ENCODE data around the gene SEPTIN10. TPM values are rescaled to one million over a fixed set of nuclear protein-coding genes. Genes with fewer than 3 reads are reported as not detected.

The SEPTIN10 gene
- total and polyA plus RNA-seq, 2 of the 8 experiments (the other 6 are each of a cell fraction or from before 2014, with no cell fraction given), result 23.7 to 101 TPM

DNA sequence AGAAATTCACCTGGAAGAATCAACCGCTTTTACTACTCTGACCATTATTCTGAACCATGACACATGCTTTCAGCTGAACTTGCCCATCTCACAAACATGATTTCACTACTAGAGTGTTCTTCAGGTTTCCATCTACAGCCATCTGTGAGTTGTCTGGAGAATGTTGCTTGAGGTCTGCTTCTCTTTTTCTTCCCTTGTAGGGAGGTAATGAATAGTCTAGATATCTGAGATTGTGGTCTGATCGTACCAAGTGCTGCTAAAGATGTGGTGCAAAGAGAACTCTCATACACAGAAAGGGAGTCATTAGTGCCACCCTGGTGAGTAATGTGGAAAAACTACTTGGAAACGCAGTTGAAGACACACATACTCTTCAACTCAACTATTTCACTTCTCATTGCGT, 10.6 kb upstream of the SEPTIN10 start:
- Histone ChIP-seq H4K20me1 (replicated peaks in 1 of 2; ENCODE audit: control insufficient read depth in 1 of 2, insufficient read depth in 2 of 2, low read length in 2 of 2) (no peaks in the 10 kb centered on the region), H3K56ac (replicated peaks; ENCODE audit: insufficient read length, low read depth, low read length) (no peak overlapping the region), H3K18ac (ENCODE audit: extremely low read depth, low read length) (no peak overlapping the region), H2BK15ac (ENCODE audit: low read length) (no peak overlapping the region), H3K23me2 (ENCODE audit: low read depth, low read length) (no peaks in the 10 kb centered on the region), H2BK12ac (ENCODE audit: low read depth, low read length) (no peak overlapping the region), H3K9me3 (ENCODE audit: insufficient read depth in 2 of 2, low read depth in 1 of 2, low read length in 1 of 2) (no peaks in the 10 kb centered on the region), H3K79me2 (ENCODE audit: control insufficient read depth in 1 of 2, insufficient read depth in 2 of 2, low read length in 2 of 2) (no peaks in the 10 kb centered on the region), H3K9ac (replicated peaks in 1 of 4; ENCODE audit: extremely low read depth in 1 of 4, low read depth in 3 of 4, low read length in 3 of 4) (no peak overlapping the region), H4K5ac (ENCODE audit: insufficient read length, low read depth, low read length) (no peak overlapping the region), H3K27ac (ENCODE audit: low read depth, low read length) (no peak overlapping the region), H2BK5ac (ENCODE audit: low read depth, low read length) (no peak overlapping the region), H2BK20ac (ENCODE audit: low read length) (no peak overlapping the region), H4K91ac (replicated peaks; ENCODE audit: insufficient read length, low read length) (no peak overlapping the region), H3K27me3 (replicated peaks in 1 of 4; ENCODE audit: control insufficient read depth in 3 of 4, extremely low read depth in 1 of 4, insufficient read depth in 3 of 4, low read length in 3 of 4) (no peaks in the 10 kb centered on the region), H4K8ac (ENCODE audit: extremely low read depth, insufficient read depth, low read length) (no peak overlapping the region), H2BK120ac (replicated peaks; ENCODE audit: low read depth, low read length) (no peak overlapping the region), H3K4me3 (ENCODE audit: extremely low read depth in 1 of 4, insufficient read depth in 2 of 4, low read depth in 3 of 4, low read length in 4 of 4) (no peak overlapping the region), H3K4me1 (replicated peaks in 1 of 4; ENCODE audit: control insufficient read depth in 3 of 4, insufficient read depth in 4 of 4, low read length in 3 of 4) (no peaks in the 10 kb centered on the region), H3K4me2 (ENCODE audit: insufficient read depth in 1 of 2, low read depth in 2 of 2, low read length in 2 of 2) (no peak overlapping the region), H3K79me1 (ENCODE audit: low read depth, low read length) (no peaks in the 10 kb centered on the region), H3K4ac (replicated peaks; ENCODE audit: insufficient read length, low read depth, low read length) (no peak overlapping the region), H2AK5ac (ENCODE audit: low read depth, low read length) (no peak overlapping the region), H2AFZ (ENCODE audit: low read length) (no peak overlapping the region), H3K36me3 (ENCODE audit: control insufficient read depth in 2 of 4, insufficient read depth in 4 of 4, low read length in 3 of 4) (no peaks in the 10 kb centered on the region), H3K14ac (ENCODE audit: insufficient read length) (no peak overlapping the region), H3K23ac (ENCODE audit: insufficient read length) (no peak overlapping the region)
- DNase-seq (ENCODE audit: low read depth in 1 of 2, low spot score in 2 of 2) (no peak), FAIRE-seq (no peak)
- no peak for TF ChIP-seq BACH1 (IDR thresholded peaks at IDR 0.05; ENCODE audit: low read length)
- TF ChIP-seq BCL11A (IDR thresholded peaks at IDR 0.05; ENCODE audit: low read depth in 2 of 2, low read length in 2 of 2), result no peak
- TF ChIP-seq NRF1 (IDR thresholded peaks at IDR 0.05; ENCODE audit: low read depth, low read length), result no peak
- no peak for TF ChIP-seq CREB1 (IDR thresholded peaks at IDR 0.05)
- no peak for TF ChIP-seq SAP30 (IDR thresholded peaks at IDR 0.05; ENCODE audit: insufficient read depth, insufficient replicate concordance, low read length)
- TF ChIP-seq POU5F1 (IDR thresholded peaks at IDR 0.05; ENCODE audit: low read depth, low read length), result no peak
- no peak for TF ChIP-seq SP4 (IDR thresholded peaks at IDR 0.05; ENCODE audit: low read length)
- TF ChIP-seq CBX8 (IDR thresholded peaks at IDR 0.05; ENCODE audit: borderline replicate concordance, low read depth, low read length), result no peak
- no peak for TF ChIP-seq SIX5 (IDR thresholded peaks at IDR 0.05; ENCODE audit: low read depth, low read length)
- no peak for TF ChIP-seq RFX5 (IDR thresholded peaks at IDR 0.05; ENCODE audit: borderline replicate concordance, low read depth, low read length)
- TF ChIP-seq, protein P1, sequence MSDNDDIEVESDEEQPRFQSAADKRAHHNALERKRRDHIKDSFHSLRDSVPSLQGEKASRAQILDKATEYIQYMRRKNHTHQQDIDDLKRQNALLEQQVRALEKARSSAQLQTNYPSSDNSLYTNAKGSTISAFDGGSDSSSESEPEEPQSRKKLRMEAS (IDR thresholded peaks at IDR 0.05), result no peak
- TF ChIP-seq, protein P2, sequence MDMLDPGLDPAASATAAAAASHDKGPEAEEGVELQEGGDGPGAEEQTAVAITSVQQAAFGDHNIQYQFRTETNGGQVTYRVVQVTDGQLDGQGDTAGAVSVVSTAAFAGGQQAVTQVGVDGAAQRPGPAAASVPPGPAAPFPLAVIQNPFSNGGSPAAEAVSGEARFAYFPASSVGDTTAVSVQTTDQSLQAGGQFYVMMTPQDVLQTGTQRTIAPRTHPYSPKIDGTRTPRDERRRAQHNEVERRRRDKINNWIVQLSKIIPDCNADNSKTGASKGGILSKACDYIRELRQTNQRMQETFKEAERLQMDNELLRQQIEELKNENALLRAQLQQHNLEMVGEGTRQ (IDR thresholded peaks at IDR 0.05; ENCODE audit: low read length), result no peak
- CTCF ChIA-PET (ENCODE audit: partially characterized antibody), result interaction anchor here (3.7 kb wide), 1 partner anchor 78 kb away, joined by 15 read pairs; no protein-coding TSS in a partner anchor
- 82% methylated on average over 4 of the region's 4 CpGs; no CpG with 5 or more reads in 1 of the 2 experiments for WGBS, 2 experiments (ENCODE audit: extremely low coverage in 1 of 2, insufficient coverage in 1 of 2, insufficient read length in 1 of 2, insufficient replicate concordance in 2 of 2, low coverage in 1 of 2, low lambda C conversion rate in 2 of 2, missing lambda C conversion rate in 1 of 2)
- POLR2A ChIA-PET (ENCODE audit: partially characterized antibody), result interaction anchor here (3.6 kb wide), 1 partner anchor 10 kb away, joined by 19 read pairs; the partner anchor contains the start of genes SEPTIN10 and SOWAHC

All from H1 (cell line).